Fibroblast of villous mesenchyme (primary cell): ENCODE data around the gene ATPAF1. TPM values are rescaled to one million over a fixed set of nuclear protein-coding genes. Genes with fewer than 3 reads are reported as not detected.

Experiments used
- DNase-seq: peaks from one replicate; pipeline ENCODE4 v3.0.0-alpha.2; 2010; ENCODE audit warnings: low read depth
- H3K4me3 ChIP-seq: 2 replicates; pipeline ENCODE4 v1.5.1; 2011; ENCODE audit warnings: low read depth, mild to moderate bottlenecking, low read length
- total RNA-seq: library from RNA; depleted of rRNA; stranded (reverse); fragments of >200 nt; gene quantifications from 2 replicates; pipeline ENCODE4 v1.2.3, GENCODE V29; 2012
- TF ChIP-seq, protein P1 (sequence below): IDR thresholded peaks from 2 replicates; pipeline ENCODE4 v1.5.1; 2012; ENCODE audit warnings: low read depth, mild to moderate bottlenecking, low read length; ENCODE audit not compliant: insufficient read depth

The ATPAF1 gene, protein sequence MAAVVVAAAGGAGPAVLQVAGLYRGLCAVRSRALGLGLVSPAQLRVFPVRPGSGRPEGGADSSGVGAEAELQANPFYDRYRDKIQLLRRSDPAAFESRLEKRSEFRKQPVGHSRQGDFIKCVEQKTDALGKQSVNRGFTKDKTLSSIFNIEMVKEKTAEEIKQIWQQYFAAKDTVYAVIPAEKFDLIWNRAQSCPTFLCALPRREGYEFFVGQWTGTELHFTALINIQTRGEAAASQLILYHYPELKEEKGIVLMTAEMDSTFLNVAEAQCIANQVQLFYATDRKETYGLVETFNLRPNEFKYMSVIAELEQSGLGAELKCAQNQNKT
- 43.8 and 66.1 TPM in 2 replicates for total RNA-seq

- TF ChIP-seq, protein P1, sequence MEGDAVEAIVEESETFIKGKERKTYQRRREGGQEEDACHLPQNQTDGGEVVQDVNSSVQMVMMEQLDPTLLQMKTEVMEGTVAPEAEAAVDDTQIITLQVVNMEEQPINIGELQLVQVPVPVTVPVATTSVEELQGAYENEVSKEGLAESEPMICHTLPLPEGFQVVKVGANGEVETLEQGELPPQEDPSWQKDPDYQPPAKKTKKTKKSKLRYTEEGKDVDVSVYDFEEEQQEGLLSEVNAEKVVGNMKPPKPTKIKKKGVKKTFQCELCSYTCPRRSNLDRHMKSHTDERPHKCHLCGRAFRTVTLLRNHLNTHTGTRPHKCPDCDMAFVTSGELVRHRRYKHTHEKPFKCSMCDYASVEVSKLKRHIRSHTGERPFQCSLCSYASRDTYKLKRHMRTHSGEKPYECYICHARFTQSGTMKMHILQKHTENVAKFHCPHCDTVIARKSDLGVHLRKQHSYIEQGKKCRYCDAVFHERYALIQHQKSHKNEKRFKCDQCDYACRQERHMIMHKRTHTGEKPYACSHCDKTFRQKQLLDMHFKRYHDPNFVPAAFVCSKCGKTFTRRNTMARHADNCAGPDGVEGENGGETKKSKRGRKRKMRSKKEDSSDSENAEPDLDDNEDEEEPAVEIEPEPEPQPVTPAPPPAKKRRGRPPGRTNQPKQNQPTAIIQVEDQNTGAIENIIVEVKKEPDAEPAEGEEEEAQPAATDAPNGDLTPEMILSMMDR: no peak
- peak within 1 kb of the TSS; percentile 82 for H3K4me3 ChIP-seq
- DNase-seq: peak; percentile 63
Measured at GRCh38 chr1:46667782-46668760, at the start of gene ATPAF1. ATPAF1 (minus strand) TSS chr1:46668364; CDS start chr1:46668322, 42 bp downstream.

DNA sequence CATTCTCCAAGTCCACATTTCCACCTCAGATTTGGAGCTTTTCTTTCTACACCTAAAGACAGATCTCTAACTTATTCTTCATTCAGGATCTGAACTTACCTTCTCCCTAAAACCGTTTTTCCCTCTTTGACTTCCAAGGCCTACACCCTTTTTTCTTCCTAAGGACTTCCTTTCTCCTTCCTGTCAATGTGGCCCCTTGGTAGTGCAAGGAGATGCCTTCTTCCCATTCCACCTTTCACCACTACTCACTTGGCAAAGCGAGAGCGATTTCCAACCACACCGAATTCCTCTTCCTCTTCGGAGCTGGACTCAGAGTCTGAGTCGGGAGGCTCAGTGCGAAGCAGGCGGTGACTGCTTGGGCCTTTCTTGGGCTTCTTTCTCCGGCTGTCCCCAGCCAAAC is 49.5 kb upstream of the ATPAF1 start:
- peak overlapping the region; percentile 92 for H3K4me3 ChIP-seq
- TF ChIP-seq, protein P1: no peak
- DNase-seq: no peak

DNA sequence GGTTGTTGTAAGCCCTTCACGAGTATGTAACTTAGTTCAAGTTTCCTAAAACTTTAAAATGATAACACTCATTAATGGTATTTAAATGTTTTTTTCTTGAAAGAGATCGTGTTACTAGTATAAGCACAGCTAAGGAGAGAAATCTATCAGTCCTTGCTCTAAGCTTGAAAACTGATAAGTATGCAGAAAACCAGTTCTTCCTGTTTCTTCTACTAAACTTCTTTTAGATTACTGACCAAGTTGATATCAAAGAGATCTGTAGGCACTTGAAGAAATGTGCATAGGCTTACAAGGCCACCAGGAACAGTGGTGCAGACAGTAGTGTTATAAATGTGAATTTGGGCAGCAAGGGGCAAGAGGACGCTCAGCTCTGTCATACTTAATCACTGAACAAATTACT is 46.8 kb upstream of the ATPAF1 start:
- DNase-seq: no peak
- H3K4me3 ChIP-seq: no peak overlapping the region
- TF ChIP-seq, protein P1: no peak

- no peak for DNase-seq
- TF ChIP-seq, protein P1: no peak
- no peak overlapping the region for H3K4me3 ChIP-seq
Measured at GRCh38 chr1:46708121-46708520, 40.0 kb upstream of the ATPAF1 start.

DNA sequence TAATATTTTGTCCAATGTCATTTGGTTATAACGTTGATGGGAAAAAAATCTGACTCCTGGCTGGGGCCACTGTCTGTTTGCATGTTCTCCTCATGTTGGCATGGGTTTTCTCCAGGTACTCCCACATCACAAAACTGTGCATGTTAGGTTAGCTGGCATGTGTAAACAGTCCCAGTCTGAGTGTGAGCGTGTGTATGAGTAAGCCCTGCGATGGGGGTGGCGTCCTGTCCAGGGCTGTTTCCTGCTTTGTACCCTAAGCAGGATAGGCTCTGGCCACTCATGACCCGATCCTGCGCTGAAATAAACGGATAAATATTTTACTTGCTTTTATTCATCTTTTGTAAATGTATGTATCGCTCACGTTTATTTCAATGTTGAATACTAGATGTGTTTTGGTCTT is 37.2 kb upstream of the ATPAF1 start:
- no peak overlapping the region for H3K4me3 ChIP-seq
- DNase-seq: no peak
- TF ChIP-seq, protein P1: no peak

- peak; percentile 6 for DNase-seq
- TF ChIP-seq, protein P1: no peak
- no peak overlapping the region for H3K4me3 ChIP-seq
Measured at GRCh38 chr1:46703927-46704641, 35.9 kb upstream of the ATPAF1 start.
